HG03442 (cell line): ENCODE results near the gene CECR2.

Source experiments
- ATAC-seq: cut with Tn5 transposase; IDR thresholded peaks from one replicate; pipeline ENCODE4 v1.9.1; 2021; ENCODE audit warnings: mild to moderate bottlenecking, moderate library complexity; ENCODE audit not compliant: unreplicated experiment

Gene CECR2

DNA sequence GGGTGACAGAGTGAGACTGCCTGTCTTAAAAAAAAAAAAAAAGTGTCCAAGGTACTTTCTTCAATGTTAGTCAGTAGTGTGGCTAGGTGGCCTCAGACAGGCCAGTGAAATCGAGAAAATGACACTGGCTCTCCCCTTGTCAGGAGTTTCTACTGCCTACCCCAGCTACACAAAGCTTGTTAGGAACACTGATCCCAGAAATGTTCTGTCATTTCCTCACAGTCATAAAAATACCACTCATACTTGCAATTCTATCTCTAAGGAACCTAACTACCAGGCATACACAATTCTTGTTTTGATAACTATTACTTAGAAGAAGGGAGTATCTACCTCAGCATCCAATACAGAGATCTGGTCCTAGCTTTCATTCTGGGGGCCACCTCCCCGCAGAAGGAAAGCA, 228.0 kb downstream of the CECR2 start:
- no peak for ATAC-seq

DNA sequence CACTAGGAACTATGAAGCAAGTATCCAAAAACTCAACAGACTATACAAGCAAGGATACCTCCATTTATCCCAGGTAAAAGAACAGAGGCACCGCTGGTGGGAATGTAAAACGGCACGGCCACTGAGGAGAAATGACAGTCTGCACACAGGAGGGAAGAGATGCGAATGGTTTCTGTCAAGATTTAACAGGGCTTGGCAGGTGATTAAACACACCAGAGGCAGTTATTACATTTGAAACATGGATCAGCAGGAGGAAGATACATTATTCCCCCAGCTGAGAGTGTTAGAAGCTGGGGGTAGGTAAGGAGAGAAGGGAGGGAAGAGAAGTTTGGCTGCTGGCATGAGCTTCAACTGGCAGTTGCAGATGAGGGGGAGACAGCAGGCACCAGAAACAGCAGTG, 229.1 kb downstream of the CECR2 start:
- ATAC-seq, result no peak

DNA sequence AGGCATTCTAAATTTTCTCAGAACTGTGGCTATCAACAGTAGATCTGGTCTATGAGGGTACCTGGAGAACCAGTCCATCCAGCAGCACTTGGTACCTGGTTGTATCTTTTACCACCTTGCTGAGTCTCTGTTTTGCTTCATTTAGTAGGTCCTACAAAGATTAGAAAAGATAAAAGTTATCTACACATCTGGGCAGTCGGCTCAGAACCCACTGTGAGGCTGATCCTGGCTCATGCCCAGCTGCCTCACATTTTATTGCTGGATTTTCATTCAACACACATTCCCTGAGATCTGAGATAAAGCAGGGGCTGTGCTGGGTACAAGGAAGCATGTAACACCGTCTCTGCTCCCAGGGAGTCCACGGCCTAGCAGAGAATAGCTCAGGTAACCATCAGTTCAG, 231.8 kb downstream of the CECR2 start:
- no peak for ATAC-seq

DNA sequence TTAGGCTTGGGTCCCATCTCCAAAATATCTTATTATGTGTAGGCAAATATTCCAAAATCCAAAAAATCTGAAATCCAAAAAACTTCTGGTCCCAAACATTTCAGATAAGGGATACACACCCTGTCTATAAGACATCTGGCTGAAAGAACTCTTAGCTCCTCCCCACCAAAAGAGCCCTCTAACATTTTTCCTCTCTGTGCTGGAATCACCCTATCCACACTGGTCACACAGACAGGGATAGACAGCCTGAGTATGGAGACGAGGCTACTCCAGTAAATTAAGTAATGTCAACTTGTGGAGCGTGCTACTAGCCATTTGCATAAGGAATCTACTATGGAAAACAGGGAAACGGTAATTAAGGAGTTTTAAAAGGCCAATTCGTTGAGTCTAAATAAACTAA, 234.4 kb downstream of the CECR2 start:
- ATAC-seq, result no peak

DNA sequence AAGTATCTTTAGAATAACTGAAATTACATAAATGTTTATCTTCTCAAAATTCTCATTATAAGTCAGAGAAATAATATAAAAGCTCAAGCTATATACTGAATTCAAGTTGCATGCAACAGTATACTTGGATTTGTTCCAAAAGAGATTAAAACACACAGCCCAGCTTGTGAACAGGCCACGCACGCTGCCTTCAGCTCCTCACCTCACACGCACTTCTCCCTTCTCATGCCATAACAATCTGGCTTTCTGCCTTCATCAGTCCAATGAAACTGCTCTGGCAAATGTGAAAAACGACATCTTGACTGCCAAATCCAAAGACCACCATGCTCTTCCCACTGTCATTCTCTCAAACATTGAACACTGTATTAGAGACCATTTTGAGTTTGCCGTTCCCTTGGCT, 237.2 kb downstream of the CECR2 start:
- ATAC-seq, result no peak
